ENCODE data around the gene SHF.

The SHF gene

DNA sequence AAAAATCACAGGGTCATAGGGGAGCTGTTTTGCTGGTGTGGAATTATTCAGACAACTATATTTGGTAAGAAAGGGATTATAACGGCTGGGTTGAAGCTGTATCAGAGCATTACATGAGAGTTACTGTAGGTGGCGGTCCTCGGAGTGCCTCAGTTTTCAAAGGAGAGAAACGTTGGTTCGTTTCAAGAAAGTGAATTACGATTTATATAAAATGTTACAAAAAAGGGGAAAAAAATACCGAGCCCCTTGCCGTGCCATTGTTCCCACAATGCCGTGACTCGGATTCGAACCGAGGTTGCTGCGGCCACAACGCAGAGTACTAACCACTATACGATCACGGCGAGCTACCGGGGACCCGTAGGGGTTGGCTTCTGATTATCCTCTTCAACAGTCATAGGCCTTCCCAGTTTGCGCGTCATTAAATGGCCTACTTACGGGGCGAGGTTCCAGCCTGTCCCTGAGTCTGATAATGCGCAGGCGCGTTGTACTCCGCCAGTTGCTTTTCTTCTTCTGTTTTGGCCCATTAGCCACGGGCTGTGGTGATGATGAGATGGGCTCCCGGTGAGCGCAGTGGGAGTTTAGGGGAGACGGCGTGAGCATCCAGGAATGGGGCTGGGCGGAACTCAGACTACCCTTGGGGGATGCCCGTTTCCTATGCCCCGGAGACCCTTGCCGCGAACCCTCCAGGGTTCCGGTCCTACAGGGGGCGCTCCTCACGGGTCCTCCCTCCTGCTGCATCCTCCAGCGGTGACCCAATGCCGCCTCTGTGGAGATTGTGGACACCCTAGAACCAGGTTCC is 10.8 kb upstream of the SHF start:
- peak; percentile 97 for DNase-seq

DNA sequence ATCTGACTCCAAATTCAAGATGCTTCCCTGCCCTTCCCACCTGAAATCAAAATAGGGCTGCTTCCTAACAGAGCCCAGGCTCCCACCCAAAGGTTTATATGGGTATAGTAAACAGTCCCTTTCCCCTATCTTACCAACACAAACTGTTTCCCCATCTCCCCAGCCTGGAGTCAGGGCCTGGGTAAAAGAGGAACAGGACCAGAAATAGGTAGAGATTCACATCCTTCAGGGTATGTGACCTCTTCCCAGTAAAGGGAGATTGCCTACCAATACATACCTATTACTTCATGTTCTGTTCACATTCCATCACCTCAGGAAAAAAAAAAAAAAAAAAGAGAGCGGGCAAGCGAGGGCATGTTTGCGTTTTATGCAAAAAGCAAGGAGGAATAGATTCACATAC is 9.7 kb upstream of the SHF start:
- peak; percentile 36 for DNase-seq

- no peak for DNase-seq
Measured at GRCh38 chr15:45187578-45187893, 230 bp downstream of the SHF start.

- no peak for DNase-seq
Measured at GRCh38 chr15:45186771-45187577, 792 bp downstream of the SHF start.

DNA sequence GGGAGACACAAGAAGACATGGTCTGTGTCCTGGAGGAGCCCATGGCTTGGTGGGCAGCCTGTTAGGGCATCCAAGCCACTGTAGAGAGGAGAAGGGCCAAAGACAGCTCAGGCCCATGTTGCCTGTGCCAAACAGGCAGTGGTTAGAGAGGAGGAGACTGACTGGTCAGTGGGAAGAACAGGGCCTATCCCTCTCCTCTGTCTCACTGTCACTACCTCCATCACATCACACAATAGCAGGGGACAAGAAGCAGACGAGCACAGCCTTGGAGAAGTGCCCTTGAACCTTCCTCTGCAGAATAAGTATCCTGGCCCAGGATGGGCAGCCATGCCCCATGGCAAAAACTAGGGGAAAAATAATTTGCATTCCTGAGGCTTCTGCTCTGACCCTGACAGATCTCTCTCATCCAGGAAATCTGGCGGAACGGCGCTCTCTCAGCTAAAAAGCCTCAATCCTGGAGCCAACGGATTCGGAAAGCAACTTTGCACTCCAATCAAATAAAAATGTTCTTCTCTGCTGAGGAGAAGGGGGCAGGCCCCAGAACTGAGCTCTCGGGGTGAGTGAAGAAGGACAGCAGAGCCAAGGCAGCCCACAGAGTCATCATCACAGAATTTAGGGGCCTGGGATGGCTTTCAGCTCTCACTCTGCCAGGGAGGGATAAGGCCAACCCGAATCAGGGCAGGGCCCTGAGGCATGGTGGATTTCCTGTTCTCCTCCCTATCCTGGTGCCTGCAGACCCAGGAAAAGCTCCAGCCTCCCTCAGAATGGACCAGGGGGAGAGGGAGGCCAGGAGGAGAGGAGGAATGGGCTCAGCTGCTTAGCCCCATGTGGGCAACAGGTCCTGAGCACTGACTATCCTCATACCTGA is 1.6 kb downstream of the SHF start:
- DNase-seq, result no peak

DNA sequence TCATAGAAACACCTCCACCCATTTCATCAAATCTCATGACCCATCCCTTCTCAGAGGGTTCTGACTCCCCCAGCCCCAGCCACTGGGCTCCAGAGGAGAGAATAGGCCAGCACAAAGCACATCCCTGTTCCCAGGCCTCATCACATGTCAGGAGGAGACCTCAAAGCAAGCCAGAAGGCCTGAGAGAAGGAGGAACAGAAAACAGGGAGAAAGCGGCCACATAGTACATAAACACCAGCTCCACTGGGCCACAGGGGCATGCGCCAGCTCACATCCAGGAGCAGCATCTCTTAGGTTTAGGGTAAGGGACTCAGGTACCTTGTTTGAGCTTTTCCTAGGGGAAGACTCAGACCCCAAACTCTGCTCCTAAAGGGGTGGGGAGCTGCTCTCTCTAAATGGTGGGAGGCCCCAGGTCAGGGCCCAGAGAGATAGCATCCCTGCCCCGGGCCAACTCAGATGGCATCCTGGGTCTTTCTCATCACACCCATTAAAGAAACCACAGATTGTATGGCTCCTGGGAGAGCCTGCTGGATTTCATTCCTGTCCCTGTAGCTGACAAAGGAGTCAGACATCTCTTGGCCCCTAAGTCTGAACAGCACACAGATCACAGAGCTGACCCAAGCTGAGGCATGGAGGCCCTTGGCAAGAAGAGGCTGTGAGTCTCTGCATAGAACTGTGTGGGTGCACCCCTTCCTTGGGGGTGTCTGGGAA is 2.5 kb downstream of the SHF start:
- no peak for DNase-seq

GRCh38 chr15:45184562-45185041 is 3.2 kb downstream of the SHF start:
- no peak for DNase-seq

- DNase-seq, result no peak
Measured at GRCh38 chr15:45183511-45183910, 4.3 kb downstream of the SHF start.

DNA sequence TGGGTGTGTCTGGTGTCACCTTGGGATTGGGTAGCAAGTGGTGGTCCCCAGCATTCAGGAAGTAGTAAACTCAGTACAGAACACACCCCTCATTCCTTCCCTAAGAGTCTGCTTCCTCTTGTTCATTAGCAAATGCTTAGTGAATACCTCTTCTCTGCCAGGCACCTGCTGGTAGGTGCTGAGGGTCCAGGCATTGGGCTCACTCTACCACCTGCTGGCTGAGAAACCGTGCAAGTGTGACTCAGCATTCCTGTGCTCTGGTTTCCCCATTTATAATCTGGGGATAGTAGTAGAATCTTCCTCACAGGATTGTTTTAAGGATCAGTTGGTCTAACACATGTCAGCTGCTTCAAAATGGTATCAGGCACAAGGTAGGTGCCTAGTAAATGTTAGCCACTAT is 4.8 kb downstream of the SHF start:
- no peak for DNase-seq

DNA sequence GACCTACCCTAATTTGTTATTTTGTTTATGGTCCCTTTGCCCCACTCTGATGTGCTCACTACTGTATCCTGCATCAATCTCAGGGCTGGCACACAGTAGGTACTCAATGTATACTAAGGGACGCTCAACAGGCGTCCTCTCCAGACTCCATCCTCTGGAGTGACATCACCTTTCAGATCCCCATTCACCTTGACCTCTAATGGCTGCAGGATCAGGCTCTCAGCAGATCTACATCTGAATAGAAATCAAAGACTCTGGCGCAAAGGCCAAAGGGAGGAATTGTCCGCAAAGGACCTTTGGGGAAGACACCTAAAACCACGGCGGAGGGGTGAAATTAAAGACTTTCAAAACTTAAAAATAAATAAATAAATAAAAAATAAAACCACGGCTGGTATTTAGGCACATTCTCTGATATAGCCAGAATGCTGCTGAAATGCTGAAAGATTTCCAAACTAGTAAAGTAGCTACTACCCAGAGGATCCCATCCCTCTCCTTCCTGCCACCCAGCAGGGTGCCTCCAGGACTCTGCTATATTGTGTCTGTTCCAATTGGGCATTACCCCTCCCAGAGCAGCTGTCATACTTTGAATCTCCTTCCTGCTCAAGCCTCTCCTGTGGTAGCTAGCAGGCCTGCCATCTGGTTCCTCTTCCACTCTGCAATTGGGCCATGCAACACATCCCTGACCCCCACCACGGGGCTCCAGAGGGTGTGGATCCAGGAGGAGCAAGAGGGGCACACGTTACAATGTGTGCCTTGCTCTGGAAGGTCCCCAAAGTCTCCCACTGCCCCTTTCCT is 6.1 kb downstream of the SHF start:
- no peak for DNase-seq

DNA sequence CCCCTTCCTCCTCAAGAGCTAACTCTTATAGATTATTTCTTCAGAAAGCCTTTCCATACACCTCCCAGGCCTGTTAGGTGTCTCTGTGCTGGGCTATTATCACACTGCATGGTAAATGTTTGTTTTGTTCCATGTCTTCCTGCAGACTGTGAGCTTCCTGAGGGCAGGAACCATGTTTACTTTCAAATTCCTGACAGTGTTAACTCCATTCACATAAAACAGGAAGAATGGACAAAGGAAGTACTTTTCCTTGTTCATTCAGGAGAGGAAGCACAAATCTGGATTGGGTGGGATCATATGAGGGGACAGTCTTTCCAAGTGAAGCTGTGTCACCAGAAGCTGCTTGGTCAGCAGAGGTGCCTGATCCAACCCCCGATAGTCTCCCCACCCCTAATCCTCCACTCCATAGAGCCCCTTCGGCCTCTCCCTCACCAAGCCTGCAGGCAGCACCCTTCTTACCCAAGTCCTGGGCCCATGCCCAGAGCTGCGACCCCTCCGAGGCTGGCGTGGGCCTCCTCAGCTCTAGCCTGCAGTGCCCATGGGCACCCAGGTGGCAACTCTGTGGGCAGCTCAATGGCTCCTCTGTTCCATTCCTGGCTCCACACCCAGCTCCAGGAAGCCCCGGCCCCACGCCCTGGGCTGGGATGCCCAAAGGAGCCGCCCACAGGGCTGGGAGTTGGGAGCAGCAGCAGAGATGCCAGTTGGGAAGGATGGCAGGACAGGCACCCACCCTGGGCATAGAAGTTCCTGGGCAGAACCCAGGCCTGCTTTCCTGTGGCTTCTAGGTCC is 6.9 kb downstream of the SHF start:
- no peak for DNase-seq

GRCh38 chr15:45180201-45180600 is 7.6 kb downstream of the SHF start:
- DNase-seq, result no peak

DNA sequence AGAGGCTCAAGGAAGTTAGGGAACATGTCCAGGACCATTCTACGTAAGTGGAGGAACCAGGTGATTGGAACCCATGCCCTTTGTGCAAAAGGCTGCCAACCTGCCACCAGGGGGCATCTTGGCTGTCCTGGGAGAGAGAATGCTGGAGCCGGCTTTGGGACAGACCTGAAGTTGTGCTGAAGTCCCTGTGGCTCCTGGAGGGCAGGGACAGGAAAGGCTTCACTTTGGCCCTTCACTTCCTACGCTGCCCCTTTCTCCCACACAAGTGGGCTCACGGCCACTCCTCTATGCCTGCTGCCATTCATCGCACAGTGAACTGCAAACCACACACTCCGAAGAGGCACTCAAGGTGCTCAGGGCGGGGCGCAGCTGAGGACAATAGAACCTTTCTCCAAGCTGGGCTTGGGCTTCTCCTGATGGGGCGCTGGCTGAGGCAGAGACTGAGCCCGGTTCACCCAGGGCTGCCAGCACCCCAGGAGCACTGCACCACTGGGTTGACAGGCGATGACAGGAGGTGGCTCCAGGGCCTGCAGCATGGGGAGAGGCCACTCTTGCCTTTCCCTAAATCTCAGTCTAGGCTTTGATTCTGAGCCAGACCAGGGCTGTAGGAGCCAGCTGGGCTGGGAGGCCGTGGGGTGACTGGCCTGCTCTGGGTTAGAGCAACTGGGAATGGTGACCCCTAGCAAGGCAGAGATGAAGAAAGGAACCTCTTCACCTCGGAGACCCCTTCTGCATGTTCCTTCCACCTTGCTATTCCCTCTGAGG is 8.4 kb downstream of the SHF start:
- peak; percentile 30 for DNase-seq

DNA sequence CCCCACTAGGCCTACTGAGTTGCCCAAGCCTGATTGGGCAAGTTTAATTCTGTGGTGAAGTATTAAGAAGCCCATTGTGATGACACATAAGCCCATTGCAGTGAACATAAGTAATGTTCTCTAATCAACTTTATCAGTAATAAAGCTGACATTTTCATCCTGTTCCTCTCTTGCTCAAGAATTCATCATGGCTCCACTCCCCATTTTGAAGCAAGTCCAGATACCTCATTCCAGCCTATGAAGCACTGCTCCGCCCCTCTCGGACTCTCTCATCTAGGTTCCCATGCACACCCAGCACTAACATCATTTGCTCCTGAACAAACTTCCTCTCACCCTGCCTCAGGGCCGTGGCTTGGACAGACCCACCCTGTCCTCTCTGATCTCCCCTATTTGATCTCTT is 10.5 kb downstream of the SHF start:
- DNase-seq, result no peak

GRCh38 chr15:45174577-45174976 is 13.2 kb downstream of the SHF start:
- no peak for DNase-seq

DNA sequence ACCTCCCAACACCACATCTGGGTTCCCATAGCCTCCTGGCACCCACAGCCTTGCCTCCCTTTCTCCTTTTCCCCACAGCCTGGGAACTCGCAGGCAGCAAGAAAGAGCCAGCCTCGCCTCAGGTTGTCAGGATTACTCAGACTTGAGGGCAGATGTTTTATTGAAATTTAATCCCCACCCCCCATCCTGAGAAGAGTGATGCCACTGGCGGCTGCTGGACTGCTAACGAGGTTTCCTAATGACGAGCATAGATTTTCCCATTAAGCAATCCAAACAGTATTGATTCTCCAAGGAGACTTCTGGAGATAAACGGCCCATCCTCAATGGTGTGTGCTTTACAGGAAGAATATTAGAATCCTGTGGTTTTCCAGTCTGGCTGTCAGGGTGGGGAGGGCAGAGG is 13.7 kb downstream of the SHF start:
- no peak for DNase-seq

GRCh38 chr15:45171912-45172311 is 15.9 kb downstream of the SHF start:
- DNase-seq, result no peak

- DNase-seq, result peak; percentile 47
Measured at GRCh38 chr15:45169608-45170480, 17.9 kb downstream of the SHF start.

All from OCI-M1 (cell line).